Kidney epithelial cell (primary cell): Measurements from ENCODE around the gene TIMM8A. TPM values are rescaled to one million over a fixed set of nuclear protein-coding genes. Genes with fewer than 3 reads are reported as not detected.

Experiments
- DNase-seq: peaks from one replicate; pipeline ENCODE4 v3.0.0-alpha.2; 2010; ENCODE audit warnings: low read depth
- H3K27me3 ChIP-seq: 2 replicates; pipeline ENCODE4 v1.6.0; 2011; ENCODE audit warnings: low read length; ENCODE audit not compliant: control insufficient read depth, insufficient read depth
- H3K36me3 ChIP-seq: 2 replicates; pipeline ENCODE4 v1.5.1; 2011; ENCODE audit warnings: low read length; ENCODE audit not compliant: control insufficient read depth, insufficient read depth
- H3K4me3 ChIP-seq: 2 replicates; pipeline ENCODE4 v1.5.1; 2011; ENCODE audit warnings: low read depth, mild to moderate bottlenecking, control low read depth, low read length
- CTCF ChIP-seq: IDR thresholded peaks from 2 replicates; pipeline ENCODE4 v1.5.1; 2011; ENCODE audit warnings: mild to moderate bottlenecking, moderate library complexity, low read length, control low read depth, inconsistent platforms; ENCODE audit not compliant: insufficient read depth, poor library complexity, severe bottlenecking
- total RNA-seq: library from RNA; depleted of rRNA; stranded (reverse); fragments of >200 nt; gene quantifications from 2 replicates; pipeline ENCODE4 v1.2.3, GENCODE V29; 2015

TIMM8A gene
- total RNA-seq, 1 donor from 2014 or later, result 11.7 TPM

GRCh38 chrX:101385026-101385684, 36.6 kb upstream of the TIMM8A start:
- no peak for TF ChIP-seq CTCF
- Histone ChIP-seq H3K27me3 (no peaks in the 10 kb centered on the region), H3K36me3 (no peaks in the 10 kb centered on the region), H3K4me3 (no peak overlapping the region)
- no peak for DNase-seq

DNA sequence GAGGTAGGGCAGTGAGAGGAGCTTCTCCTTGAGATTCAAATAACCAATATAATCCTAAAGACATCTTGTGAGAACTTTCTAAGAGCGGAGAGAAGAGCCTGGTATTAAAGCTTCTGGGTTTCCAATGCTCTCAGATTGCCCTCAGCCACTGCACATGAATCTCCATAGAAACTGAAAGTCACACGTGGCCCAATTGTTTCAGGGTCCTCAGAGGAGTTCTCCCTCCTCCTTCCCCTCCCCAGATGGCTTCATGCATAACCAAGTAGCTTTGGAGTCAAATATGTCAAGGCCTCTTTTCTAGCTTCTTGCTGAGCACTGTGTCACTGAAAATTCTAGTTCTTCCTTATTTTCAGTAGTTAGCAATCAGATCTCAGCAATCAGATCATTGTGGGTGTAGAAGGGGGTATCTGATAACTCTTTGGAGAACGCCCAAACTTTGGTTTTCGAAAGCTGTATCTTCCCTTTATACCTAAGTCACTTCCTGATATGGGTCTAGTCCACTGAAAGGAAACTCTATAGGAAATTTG, 35.2 kb upstream of the TIMM8A start:
- no peak for DNase-seq
- TF ChIP-seq CTCF, result no peak

DNA sequence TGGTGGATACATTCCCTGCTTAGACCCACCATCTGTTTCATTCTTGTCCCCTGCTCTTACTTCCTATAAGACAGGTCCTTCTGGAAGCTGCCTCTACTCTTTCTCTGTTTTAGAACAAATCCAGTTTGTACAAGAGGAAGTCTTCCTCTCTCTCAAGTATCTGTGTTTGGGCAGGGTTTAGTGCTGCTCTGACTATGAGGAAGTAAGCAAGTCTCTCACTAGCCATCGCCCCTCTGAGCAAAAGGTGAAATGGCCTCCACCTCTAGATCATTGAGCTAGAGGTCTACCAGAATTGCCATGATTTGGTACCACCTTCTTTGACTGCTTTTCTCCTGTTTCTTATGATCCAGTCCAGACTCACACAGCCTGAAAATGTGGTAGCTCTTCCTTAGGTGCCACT, 29.0 kb upstream of the TIMM8A start:
- Histone ChIP-seq H3K36me3 (no peaks in the 10 kb centered on the region), H3K4me3 (no peak overlapping the region), H3K27me3 (no peaks in the 10 kb centered on the region)
- TF ChIP-seq CTCF, result no peak
- DNase-seq, result no peak

More for the DNA sequence above, 35.2 kb upstream of the TIMM8A start:
- no peaks in the 10 kb centered on the region for H3K36me3 ChIP-seq
- H3K4me3 ChIP-seq, result no peak overlapping the region
- no peaks in the 10 kb centered on the region for H3K27me3 ChIP-seq

DNA sequence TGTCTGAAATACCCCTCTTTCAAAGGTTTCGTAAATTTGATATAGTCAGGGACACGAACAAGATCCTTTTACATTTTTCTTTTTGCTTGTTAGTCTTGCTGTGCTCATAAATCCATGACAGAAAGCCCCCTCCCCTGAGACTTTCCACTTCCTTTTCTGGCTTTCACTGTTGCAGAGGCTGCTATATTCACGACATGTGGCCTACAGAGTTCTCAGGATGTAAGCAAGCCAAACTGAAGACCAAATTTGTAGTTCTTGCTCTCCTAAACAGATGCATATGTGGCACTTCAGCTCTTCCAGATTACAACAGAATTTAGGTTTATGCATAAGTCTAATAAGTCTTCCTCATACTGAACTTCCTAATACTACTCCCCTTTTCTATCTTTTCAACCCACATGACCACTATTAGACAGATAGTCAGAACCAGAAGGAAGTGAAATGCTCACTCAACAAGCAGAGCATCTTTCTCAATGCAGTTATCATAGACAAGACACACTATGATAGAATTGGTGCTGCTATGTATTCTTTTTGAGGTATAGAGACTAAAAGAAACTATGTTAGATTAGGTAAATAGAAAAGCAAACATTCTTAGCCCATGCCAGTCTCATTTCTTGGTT, 22.5 kb upstream of the TIMM8A start:
- TF ChIP-seq CTCF, result no peak
- H3K27me3 ChIP-seq, result no peaks in the 10 kb centered on the region
- H3K4me3 ChIP-seq, result no peak overlapping the region
- no peak for DNase-seq
- no peaks in the 10 kb centered on the region for H3K36me3 ChIP-seq

- TF ChIP-seq CTCF, result no peak
- Histone ChIP-seq H3K27me3 (no peaks in the 10 kb centered on the region), H3K4me3 (no peak overlapping the region), H3K36me3 (no peaks in the 10 kb centered on the region)
- DNase-seq, result no peak
These were observed 21.1 kb upstream of the TIMM8A start for GRCh38 chrX:101369687-101370086.

DNA sequence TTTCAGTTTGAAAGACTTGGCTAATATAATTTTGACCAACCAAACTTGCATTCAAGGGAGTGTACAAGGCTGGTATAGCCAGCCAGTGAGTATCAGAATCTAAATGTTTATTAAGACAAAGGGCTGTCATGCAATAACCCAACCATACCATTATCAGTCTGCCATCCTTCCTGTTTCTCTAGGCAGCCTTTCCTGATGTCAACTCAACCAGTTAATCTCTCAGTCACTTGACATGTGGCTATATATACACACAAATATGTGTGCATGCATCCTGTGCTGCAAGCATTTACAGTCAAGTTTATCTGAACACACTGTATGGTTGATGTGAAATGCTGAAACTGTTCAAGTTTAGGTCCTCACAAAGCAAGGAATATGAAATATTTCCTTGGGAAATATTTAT, 20.3 kb upstream of the TIMM8A start:
- Histone ChIP-seq H3K4me3 (no peak overlapping the region), H3K27me3 (no peaks in the 10 kb centered on the region), H3K36me3 (no peaks in the 10 kb centered on the region)
- DNase-seq, result no peak
- no peak for TF ChIP-seq CTCF
